HEK293T (cell line): ENCODE measurements around the gene MOSPD2.

ENCODE experiments used
- CTCF ChIA-PET: fragments of 350-600 bp; formaldehyde crosslinking; extraction: SDS; loops from one replicate; lab custom pipeline; 2021; ENCODE audit warnings: antibody characterized with exemption, inconsistent platforms; lab: Yijun Ruan, JAX
- POLR2A ChIA-PET: fragments of 350-600 bp; formaldehyde crosslinking; extraction: SDS; loops from one replicate; lab custom pipeline; 2020; ENCODE audit warnings: antibody characterized with exemption, inconsistent platforms; lab: Yijun Ruan, JAX
- DNase-seq: peaks from one replicate; pipeline ENCODE4 v3.0.0; 2012; ENCODE audit warnings: mixed read lengths; ENCODE audit errors: extremely low spot score
- ARNT ChIP-seq: fragments of 450-650 bp; IDR thresholded peaks from 2 replicates; pipeline ENCODE4 v1.6.1; 2017; ENCODE audit warnings: mild to moderate bottlenecking
- BHLHE40 ChIP-seq: fragments of 450-650 bp; IDR thresholded peaks from 2 replicates; pipeline ENCODE4 v1.6.1; 2016; ENCODE audit warnings: mild to moderate bottlenecking, moderate library complexity, borderline replicate concordance
- CTBP1 ChIP-seq: fragments of 450-650 bp; IDR thresholded peaks from 2 replicates; pipeline ENCODE4 v1.6.1; 2016; ENCODE audit warnings: borderline replicate concordance
- ELF4 ChIP-seq: fragments of 450-650 bp; IDR thresholded peaks from 2 replicates; pipeline ENCODE4 v1.6.1; 2017; ENCODE audit warnings: antibody characterized with exemption
- FOXA1 ChIP-seq: fragments of 450-650 bp; IDR thresholded peaks from 2 replicates; pipeline ENCODE4 v1.6.1; 2016; ENCODE audit warnings: mild to moderate bottlenecking
- FOXK2 ChIP-seq: fragments of 450-650 bp; IDR thresholded peaks from 2 replicates; pipeline ENCODE4 v1.6.1; 2016; ENCODE audit warnings: mild to moderate bottlenecking
- FOXM1 ChIP-seq: fragments of 450-650 bp; IDR thresholded peaks from 2 replicates; pipeline ENCODE4 v1.6.1; 2017; ENCODE audit warnings: mild to moderate bottlenecking, borderline replicate concordance
- HDGF ChIP-seq: fragments of 450-650 bp; IDR thresholded peaks from 2 replicates; pipeline ENCODE4 v1.6.1; 2017; ENCODE audit warnings: antibody characterized with exemption, borderline replicate concordance
- L3MBTL2 ChIP-seq: fragments of 450-650 bp; conservative IDR thresholded peaks from 2 replicates; pipeline ENCODE4 v1.6.1; 2016; ENCODE audit warnings: mild to moderate bottlenecking
- LEF1 ChIP-seq: fragments of 450-650 bp; IDR thresholded peaks from 2 replicates; pipeline ENCODE4 v1.6.1; 2017; ENCODE audit warnings: mild to moderate bottlenecking, borderline replicate concordance
- NFRKB ChIP-seq: fragments of 450-650 bp; IDR thresholded peaks from 2 replicates; pipeline ENCODE4 v1.6.1; 2016; ENCODE audit warnings: mild to moderate bottlenecking, moderate library complexity
- PKNOX1 ChIP-seq: fragments of 450-650 bp; IDR thresholded peaks from 2 replicates; pipeline ENCODE4 v1.6.1; 2016
- SP1 ChIP-seq: fragments of 450-650 bp; IDR thresholded peaks from 2 replicates; pipeline ENCODE4 v1.6.1; 2017
- SUZ12 ChIP-seq: fragments of 450-650 bp; IDR thresholded peaks from 2 replicates; pipeline ENCODE4 v1.6.1; 2016; ENCODE audit warnings: mild to moderate bottlenecking
- TARDBP ChIP-seq: fragments of 450-650 bp; IDR thresholded peaks from 2 replicates; pipeline ENCODE4 v1.6.1; 2016
- ZNF384 ChIP-seq: fragments of 450-650 bp; IDR thresholded peaks from 2 replicates; pipeline ENCODE4 v1.6.1; 2016

The MOSPD2 gene

GRCh38 chrX:14832586-14832985 is 40.6 kb upstream of the MOSPD2 start:
- no peak for DNase-seq
- no peak for TF ChIP-seq ELF4
- no peak for TF ChIP-seq ARNT
- TF ChIP-seq NFRKB = no peak
- no peak for TF ChIP-seq ZNF384
- no peak for TF ChIP-seq HDGF
- TF ChIP-seq FOXK2 = no peak
- TF ChIP-seq LEF1 = no peak
- no peak for TF ChIP-seq FOXM1
- no peak for TF ChIP-seq TARDBP
- TF ChIP-seq CTBP1 = no peak
- TF ChIP-seq PKNOX1 = no peak
- TF ChIP-seq SUZ12 = no peak
- TF ChIP-seq L3MBTL2 = no peak
- no peak for TF ChIP-seq FOXA1
- TF ChIP-seq SP1 = no peak
- ChIA-PET CTCF (interaction anchor here (0.7 kb wide), 1 partner anchor 237 kb away, joined by 3 read pairs; no protein-coding TSS in a partner anchor), POLR2A (no interaction called here)

- no peak for TF ChIP-seq BHLHE40
- TF ChIP-seq FOXA1 = no peak
- no peak for TF ChIP-seq CTBP1
- TF ChIP-seq FOXK2 = no peak
- TF ChIP-seq SP1 = no peak
- no peak for TF ChIP-seq TARDBP
- no peak for TF ChIP-seq SUZ12
- TF ChIP-seq FOXM1 = no peak
- no peak for TF ChIP-seq LEF1
- CTCF ChIA-PET = no interaction called here
- POLR2A ChIA-PET = no interaction called here
- no peak for DNase-seq
Observed at GRCh38 chrX:14837155-14837554, 36.1 kb upstream of the MOSPD2 start.

- no peak for TF ChIP-seq CTBP1
- TF ChIP-seq ELF4 = no peak
- TF ChIP-seq ARNT = no peak
- TF ChIP-seq FOXK2 = no peak
- no peak for TF ChIP-seq BHLHE40
- no peak for TF ChIP-seq PKNOX1
- no peak for TF ChIP-seq NFRKB
- no peak for TF ChIP-seq FOXM1
- no peak for TF ChIP-seq ZNF384
- no peak for TF ChIP-seq SUZ12
- TF ChIP-seq SP1 = no peak
- TF ChIP-seq FOXA1 = no peak
- TF ChIP-seq HDGF = no peak
- TF ChIP-seq LEF1 = no peak
- no peak for TF ChIP-seq TARDBP
- no peak for DNase-seq
- CTCF ChIA-PET = no interaction called here
- POLR2A ChIA-PET = no interaction called here
Observed at GRCh38 chrX:14843666-14844065, 29.6 kb upstream of the MOSPD2 start.

GRCh38 chrX:14851526-14851925 is 21.7 kb upstream of the MOSPD2 start:
- DNase-seq = no peak
- ChIA-PET POLR2A (no interaction called here), CTCF (no interaction called here)
- no peak for TF ChIP-seq HDGF
- TF ChIP-seq NFRKB = no peak
- no peak for TF ChIP-seq CTBP1
- TF ChIP-seq FOXM1 = no peak
- TF ChIP-seq LEF1 = no peak
- TF ChIP-seq SP1 = no peak
- no peak for TF ChIP-seq PKNOX1
- no peak for TF ChIP-seq ARNT
- no peak for TF ChIP-seq ZNF384
- TF ChIP-seq BHLHE40 = no peak
- TF ChIP-seq TARDBP = no peak
- TF ChIP-seq FOXA1 = no peak
- no peak for TF ChIP-seq FOXK2
- no peak for TF ChIP-seq ELF4

- ChIA-PET POLR2A (interaction anchor here (0.6 kb wide), 1 partner anchor 26 kb away, joined by 3 read pairs; no protein-coding TSS in a partner anchor), CTCF (no interaction called here)
- DNase-seq = no peak
- TF ChIP-seq SP1 (no peak), FOXK2 (no peak), ZNF384 (no peak), TARDBP (no peak)
Observed at GRCh38 chrX:14864631-14865030, 8.6 kb upstream of the MOSPD2 start.

GRCh38 chrX:14865201-14865600 is 8.0 kb upstream of the MOSPD2 start:
- no peak for DNase-seq
- ChIA-PET POLR2A (no interaction called here), CTCF (no interaction called here)
- TF ChIP-seq PKNOX1 (no peak), FOXK2 (no peak), BHLHE40 (no peak), L3MBTL2 (no peak), SUZ12 (no peak), HDGF (no peak), CTBP1 (no peak), ARNT (no peak), FOXA1 (no peak), ZNF384 (no peak), FOXM1 (no peak), SP1 (no peak), LEF1 (no peak), NFRKB (no peak), ELF4 (no peak), TARDBP (no peak)
